Peyer's patch (tissue), 4 donors: ENCODE results near the gene FOXL2NB.

Source experiments
- POLR2A ChIP-seq, 2 donors: fragments of 450-650 bp; IDR thresholded peaks; one replicate each; pipeline ENCODE4 v1.5.1; 2017; ENCODE audit warnings: antibody characterized with exemption in 2 of 2, mild to moderate bottlenecking in 2 of 2, moderate library complexity in 2 of 2
- TF ChIP-seq, protein P1 (sequence below), 6 experiments: fragments of 450-650 bp in 4 of 6; fragments of 200-600 bp in 2 of 6; sonication (generic) in 1 of 6; IDR thresholded peaks; one replicate each; pipeline ENCODE4 v1.5.1; 2017 to 2019; ENCODE audit warnings: antibody characterized with exemption in 6 of 6, mild to moderate bottlenecking in 3 of 6, moderate library complexity in 1 of 6

GRCh38 chr3:138971766-138972320 lies 24.8 kb downstream of the FOXL2NB start:
- TF ChIP-seq, protein P1, sequence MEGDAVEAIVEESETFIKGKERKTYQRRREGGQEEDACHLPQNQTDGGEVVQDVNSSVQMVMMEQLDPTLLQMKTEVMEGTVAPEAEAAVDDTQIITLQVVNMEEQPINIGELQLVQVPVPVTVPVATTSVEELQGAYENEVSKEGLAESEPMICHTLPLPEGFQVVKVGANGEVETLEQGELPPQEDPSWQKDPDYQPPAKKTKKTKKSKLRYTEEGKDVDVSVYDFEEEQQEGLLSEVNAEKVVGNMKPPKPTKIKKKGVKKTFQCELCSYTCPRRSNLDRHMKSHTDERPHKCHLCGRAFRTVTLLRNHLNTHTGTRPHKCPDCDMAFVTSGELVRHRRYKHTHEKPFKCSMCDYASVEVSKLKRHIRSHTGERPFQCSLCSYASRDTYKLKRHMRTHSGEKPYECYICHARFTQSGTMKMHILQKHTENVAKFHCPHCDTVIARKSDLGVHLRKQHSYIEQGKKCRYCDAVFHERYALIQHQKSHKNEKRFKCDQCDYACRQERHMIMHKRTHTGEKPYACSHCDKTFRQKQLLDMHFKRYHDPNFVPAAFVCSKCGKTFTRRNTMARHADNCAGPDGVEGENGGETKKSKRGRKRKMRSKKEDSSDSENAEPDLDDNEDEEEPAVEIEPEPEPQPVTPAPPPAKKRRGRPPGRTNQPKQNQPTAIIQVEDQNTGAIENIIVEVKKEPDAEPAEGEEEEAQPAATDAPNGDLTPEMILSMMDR (IDR thresholded peaks at IDR 0.05) = no peak
- TF ChIP-seq POLR2A (IDR thresholded peaks at IDR 0.05) = no peak
